HG02840 (cell line): ENCODE measurements around the gene LPIN3.

Source experiments
- ATAC-seq: cut with Tn5 transposase; IDR thresholded peaks from one replicate; pipeline ENCODE4 v1.9.1; 2021; ENCODE audit warnings: mild to moderate bottlenecking, moderate library complexity, moderate number of reproducible peaks; ENCODE audit not compliant: unreplicated experiment, low FRiP score

Gene LPIN3

DNA sequence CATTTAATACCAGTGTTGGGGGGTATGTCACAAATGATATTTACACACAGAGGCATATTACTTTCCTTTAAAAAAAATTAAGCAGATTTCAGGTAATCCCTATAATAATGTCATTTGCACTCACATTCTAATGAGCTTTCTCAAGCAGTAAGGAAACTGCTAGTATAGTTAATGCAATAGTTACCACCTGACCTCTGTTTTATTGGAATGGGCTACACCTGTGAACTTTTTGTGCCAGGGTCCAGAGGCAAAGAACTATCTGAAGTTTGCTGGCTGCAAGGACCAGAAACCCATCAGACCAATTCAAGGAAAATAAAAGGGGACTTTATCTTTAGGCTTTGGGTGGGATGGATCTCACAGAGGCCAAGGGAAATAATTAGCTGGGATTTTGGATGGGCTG, 20.2 kb upstream of the LPIN3 start:
- ATAC-seq: no peak

DNA sequence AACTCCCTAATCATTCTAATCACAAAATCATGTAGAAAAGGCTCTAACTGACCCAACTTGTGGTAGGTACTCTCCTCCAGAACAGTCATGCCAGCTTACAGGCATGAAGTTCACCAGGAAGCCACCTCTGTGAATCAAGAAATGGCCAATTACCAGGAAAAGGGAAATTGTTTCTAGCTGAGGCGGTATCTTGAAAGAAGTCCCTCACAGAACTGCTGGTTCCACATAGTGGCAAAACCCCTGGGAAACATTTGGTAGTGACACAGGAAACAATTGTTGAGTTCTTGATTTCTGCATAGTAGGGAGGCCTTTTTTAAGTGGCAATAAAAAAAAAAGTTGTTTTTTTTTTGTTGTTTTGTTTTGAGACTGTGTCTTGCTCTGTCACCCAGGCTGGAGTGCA, 19.6 kb upstream of the LPIN3 start:
- ATAC-seq: no peak

DNA sequence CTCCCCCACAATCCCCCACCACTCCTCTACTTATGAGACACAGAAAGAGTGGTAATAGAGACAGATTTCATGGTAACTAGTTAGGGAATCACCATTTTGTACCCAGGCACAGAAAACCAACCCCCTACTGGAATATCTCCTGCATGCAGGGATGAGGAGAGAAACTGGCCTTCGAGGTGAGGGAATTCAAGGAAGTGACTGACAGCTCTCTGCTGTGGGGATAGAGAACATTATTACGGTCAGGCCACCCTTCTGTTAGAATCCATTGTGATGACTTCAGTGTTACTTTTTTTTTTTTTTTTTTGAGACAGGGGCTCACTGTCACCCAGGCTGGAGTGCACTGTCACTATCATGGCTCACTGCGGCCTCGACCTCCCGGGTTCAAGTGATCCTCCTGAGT, 13.4 kb upstream of the LPIN3 start:
- ATAC-seq: no peak

DNA sequence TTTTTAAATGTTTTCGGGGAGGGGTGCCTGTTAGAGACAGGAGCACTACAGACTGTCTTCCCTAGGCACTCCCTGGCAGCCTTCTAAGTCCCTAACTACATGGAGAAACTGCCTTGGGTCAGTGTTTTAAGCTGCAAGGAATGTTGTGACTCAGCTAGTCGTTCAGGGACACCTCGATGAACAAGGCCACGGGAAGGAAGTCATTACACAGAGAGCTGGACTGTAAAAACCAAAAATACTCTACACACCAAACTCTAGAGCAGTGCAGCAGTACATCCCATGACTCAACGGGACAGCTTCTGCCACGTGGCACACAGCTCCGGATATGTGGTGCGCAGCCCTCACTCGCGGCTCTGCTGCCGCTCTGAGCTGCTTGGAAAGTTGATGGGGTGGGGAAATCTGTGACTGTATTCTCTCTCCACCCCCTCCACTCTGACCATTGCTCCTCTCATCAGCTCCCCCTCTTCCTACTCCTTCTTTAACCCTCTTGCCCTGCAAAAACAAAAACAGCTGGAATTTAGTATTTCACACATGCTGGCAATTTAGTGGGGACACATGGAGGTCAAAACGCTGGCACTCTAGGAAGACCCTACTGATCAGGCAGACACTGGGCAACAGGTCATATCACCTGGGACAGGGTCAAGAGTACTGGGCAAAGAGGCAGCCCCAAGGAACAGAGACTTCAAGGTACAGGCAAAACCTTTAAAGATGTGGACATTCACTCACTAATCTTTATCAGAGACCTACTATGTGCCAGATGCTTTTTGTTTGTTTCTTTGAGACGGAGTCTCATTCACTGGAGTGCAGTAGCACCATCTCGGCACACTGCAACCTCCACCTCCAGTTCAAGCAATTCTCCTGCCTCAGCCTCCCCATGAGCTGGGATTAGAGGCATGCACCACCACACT, 10.9 kb upstream of the LPIN3 start:
- ATAC-seq: peak; percentile 58

DNA sequence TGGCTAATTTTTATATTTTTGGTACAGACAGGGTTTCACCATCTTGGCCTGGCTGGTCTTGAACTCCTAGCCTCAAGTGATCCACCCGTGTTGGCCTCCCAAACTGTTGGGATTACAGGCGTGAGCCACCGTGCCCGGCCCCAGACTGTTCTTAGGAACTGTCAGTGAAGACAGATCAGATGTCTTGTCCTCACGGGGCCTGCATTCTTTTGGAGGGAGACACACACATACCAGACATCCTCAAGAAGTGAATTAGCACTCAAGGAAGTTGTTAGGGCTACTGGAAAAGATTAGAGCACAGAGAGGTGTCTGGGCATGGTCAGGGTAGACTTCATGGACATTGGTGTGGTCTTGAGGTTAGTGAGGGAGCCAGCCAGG, 10.3 kb upstream of the LPIN3 start:
- ATAC-seq: no peak

DNA sequence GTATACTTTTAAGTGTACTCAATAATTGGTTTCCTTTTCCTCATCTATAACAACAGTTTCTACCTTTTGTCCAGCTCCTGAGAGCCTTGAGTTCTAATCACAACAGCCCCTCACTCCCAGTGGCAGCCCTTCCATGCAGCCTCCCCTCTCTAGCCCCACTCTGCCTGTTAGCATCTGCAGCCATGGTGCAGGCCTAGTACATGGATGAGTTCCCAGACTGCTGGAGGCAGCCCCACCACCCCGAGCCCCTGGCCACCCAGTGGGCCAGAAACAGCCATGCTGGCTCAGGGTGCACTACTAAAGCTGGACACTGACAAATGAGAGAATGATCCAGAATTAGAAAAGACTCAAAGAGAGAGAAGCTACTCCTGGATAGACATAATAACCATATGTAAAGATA, 9.7 kb upstream of the LPIN3 start:
- ATAC-seq: no peak

DNA sequence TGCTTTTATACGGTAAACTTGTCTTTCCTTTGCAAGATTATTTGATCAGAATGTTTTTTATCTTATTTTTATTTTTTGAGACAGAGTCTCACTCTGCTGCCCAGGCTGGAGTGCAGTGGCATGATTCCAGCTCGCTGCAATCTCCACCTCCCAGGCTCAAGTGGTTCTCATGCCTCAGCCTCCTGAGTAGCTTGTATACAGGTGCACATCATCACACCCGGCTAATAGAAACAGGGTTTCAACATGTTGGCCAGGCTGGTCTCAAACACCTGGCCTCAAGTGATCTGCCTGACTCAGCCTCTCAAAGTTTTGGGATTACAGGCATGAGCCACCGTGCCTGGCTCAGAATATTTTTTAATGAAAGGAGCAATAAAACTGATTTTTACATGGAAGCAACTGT, 8.9 kb upstream of the LPIN3 start:
- ATAC-seq: no peak

DNA sequence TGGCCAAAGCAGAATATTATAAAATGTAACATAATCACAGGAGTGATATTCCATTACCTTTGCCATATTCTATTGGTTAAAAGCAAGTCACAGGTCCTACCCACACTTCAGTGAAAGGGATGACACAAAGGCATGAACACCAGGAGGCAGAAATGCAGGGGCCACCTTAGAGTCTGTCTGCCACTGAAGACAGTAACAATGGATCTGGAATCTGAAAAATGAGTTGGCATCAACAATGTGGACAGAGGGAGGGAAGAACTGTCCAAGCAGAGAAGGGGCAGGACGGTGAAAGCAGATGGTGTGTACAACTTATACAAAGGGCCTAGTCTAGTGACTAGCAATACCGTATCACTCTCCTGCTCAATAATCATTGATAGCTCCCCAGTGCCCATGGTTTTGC, 6.6 kb upstream of the LPIN3 start:
- ATAC-seq: no peak

DNA sequence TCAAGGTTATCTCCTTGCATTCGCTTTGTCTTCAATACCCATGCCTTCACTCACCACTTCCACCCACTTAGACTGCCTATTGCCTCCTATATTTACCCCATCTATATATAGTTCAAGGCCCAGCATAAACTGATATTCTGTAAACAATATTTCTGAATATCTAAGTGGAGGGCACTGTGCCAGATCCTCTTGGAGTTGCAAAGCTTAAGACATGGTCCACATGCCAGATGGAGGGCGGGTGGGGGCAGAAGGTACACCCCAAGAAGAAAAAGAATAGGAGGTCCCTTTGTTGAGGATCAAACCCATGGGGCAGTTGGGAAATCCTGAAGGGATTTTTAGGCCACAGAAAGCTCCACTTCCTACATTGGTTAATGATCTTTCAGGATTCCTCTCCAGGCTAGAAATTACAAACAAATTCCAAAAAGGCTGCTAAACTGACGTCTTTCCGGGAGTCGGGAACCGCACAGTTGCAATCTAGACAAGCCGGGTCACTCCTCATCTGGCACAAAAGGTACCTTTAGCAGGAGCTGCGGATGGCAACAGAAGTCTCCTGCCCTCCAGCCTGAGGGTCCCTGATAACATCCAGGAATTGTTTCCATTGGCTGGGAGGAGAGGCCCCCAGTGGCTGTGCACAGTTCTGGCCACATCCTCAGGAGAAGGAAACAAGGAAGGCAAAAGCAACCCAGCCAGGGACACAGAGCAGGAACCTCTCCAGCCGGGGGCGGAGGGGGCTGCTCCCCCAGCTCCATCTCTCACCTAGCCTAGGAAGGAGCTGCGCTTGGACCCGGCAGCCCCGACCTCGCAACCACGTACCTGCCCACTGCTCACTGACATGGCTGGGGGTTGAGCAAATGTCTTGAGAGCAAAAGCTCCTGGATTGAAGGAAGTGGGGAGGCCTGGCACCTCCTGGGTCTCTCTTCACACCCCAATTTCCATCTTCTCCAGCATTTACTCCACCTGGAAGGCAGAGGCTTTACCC, 5.9 kb upstream of the LPIN3 start:
- no peak for ATAC-seq

DNA sequence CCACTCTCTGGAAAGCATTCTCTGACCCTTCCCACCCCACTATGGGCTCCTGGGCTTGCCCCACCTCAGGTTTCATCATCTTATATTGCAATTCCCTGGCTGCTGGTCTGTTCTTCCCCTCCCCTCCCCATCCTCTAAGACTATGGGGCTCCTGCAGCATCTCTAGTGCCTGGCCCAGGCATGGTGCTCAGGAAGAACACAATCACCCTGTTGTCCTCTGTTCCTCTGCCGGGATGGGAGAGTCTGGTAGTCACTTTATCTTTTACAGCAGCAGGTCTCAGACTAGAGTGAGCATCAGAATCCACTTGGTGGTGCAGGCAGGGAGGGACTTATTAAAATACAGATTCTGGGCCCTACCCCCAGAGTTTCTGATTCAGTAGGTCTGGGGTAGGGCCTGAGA, 5.0 kb upstream of the LPIN3 start:
- no peak for ATAC-seq

DNA sequence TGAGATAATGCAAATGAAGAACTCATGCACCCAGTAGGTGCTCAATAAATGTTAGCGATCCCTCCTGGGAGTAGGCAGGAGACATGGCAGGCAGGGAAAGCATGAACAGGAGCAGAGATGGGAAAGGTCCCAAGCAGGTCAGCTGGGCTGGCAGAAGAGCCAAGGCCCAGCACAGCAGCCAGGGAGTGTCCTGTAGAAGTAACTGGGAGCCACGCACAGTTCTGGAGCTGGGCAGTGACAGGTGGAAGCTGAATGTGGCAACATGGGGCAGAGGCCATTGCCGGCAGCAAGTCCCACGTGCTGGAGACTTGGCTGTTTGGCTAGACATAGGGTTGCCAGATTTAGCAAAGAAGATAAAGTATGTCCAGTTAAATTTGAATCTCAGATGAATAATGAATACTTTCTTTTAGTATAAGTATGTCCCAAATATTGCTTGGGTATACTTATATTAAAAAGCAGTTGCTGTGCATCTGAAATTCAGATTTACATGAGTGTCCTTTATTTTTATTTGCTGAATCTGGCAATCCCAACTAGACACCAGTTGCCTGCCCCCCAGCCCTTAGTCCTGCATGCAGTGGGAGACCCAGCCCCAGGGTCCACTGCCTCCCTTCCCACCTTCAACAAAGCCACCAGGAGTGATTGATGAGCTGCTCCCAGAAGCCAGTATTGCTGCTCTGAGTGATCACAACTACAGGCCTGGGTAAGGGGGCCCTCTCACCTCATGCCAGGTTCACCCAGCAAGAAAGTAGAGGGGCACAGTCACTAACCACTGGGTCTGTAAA, 3.7 kb upstream of the LPIN3 start:
- no peak for ATAC-seq

DNA sequence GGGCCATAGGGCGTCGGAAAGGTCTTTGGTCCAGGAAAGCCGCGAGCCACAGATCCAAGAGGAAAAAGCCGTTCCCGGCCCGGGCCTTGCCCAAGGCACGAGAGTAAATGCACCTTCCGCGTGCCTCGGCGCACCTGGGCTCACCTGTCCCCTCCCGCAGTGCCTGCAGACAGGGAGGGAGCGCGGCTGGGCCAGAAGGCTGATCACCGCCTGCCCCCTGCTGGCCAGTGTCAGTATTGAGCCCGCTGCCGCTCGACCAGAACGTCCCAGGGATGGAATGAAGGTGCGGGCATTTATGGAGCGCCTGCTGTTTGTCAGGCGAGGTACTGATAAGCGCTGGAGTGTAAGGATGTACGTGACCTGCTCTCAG, 679 bp upstream of the LPIN3 start:
- no peak for ATAC-seq

DNA sequence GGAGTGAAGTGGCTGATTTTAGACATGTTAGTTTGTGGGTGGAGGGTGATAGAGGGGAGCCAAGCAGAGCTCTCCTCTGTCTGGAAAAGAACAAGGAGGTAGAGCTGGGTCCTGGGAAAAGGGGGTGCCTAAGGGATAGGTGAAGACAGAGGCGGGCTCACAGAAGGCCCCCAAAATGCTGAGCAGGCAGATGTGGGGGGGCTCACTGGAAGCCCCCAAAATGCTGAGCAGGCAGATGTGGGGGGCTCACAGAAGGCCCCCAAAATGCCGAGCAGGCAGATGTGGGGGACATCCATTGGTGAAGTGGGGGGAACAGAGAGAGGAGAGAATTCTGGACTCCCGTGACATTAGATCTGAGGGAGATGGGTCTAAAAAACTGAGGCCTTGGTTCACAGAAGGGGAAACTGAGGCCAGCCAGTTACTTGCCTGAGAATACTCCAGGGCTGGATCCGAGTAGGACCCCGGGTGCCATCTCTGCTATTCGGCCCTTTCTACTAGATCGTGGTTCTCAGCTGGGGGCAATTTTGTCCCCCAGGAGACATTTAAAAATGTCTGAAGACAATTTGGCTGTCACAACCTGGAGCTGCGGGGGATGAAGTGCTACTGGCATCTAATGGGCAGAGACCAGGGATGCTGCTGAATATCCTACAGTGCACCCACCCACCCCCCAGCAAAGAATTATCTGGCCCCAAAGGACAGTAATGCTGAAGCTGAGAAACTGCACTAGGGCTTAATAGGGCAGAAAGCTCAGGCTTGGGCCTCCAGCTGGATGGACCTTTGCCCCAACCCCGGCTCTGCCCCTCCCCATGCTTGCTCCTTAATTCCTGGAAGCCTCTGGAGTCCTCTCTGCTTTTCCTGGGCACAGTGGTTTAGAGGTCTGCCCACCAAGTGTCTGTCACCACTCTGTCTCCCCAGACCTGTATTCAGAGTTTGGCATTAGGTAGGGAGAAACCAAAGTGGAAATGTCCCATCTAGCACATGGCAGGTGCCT, 2.1 kb downstream of the LPIN3 start:
- ATAC-seq: no peak

DNA sequence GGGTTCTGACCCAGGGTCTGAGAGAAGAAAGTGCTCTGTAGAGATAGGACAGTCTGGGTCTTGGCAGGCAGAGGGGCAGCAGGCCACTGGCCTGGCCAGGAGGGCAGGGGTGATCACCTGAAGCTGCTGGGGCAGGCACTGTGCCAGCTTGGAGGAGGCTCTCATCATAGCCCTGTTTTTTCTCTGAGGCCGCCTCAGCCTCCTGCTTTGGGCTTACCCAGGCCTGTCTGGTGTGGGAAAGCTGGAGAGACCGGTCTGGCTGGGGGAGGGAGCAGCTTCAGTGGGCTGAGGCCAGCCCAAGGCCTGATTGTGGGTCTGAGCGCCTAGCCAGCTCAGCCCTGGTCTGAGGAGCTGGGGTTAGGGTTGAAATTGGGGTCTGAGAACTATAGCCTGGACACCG, 3.9 kb downstream of the LPIN3 start:
- no peak for ATAC-seq

DNA sequence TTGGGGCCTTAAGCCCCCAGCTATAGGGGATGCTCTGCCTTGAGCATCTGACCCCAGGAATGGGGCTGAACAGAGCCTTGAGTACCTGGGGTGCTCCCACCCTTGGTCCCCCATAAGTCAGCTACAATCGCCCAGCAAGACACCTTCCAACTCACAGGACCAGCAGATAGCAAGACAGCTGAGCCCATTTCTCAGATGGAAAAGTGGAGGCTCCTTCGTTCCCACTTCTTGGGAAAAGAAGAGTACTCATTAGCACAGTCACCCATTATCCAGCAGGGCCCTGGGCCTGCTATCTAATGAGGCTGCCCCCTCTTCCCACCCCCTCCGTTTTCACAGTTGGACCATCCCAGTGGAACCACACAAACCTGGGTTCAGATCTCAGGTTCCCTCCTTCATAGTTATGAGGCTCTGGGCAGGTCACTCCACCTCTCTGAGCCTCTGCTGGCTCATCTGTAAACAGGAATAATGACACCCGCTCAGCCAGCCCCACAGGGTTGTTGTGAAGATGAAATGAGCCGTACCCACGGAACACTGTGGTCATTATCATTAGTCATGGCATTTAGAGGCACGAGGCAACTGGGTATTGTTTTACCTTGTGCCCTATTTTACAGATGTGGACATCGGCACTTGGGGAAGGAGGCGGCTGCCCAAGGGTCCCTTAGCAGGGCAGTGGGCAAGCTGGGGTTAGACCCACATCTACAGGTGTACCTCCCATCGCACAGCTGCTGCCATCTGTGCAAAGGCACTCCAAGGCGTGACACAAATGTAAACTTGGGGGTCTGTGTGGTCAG, 4.5 kb downstream of the LPIN3 start:
- no peak for ATAC-seq

DNA sequence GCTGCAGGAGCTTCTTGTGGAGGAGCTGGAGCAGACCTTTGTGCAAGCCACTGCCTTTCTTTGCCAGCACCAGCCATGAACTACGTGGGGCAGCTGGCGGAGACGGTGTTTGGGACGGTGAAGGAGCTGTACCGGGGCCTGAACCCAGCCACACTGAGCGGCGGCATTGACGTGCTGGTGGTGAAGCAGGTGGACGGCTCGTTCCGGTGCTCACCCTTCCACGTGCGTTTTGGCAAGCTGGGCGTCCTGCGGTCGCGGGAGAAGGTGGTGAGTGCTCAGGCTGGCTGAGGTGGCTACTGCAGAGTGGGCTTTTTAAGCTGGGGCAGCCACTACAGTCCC, 5.1 kb downstream of the LPIN3 start:
- no peak for ATAC-seq

DNA sequence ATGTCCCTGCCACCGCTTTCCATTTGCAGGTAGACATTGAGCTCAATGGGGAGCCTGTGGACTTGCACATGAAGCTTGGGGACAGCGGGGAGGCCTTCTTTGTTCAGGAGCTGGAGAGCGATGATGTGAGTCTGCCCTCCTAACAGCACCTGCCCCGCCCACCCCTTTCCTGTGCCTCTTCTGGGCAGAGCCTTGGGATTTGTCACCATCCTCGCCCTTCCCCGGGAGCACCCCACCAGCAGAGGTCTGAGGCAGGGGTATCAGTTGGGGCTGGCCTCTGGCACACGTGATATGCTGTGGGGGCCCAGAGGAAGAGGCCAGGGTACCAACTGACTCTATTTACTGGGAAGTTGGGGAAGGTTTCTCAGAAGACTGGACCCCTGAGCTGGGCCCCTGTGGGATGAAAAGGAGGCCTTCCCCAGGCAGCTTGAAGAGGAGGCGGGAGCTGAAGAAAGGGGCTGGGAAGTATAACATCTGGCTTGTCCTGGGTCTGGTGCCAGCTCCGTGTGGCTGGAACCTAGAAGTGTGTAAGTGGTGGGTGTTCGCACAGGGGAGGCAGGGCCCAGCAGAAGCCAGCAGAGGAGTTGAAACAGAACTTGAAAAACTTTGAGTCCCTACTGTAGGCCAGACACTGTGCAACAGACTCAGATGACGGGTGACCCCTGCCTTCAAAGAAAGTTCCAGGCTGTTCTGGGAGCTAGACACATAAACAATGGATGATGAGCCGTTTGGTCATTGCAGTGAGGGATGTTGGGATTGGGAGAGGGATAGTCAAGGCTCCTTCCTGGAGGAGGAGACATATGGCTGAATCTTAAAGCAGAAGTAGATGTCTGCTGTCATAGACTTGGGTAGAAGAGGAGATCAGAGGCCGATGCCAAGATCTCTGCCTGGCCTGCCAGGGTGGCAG, 7.2 kb downstream of the LPIN3 start:
- no peak for ATAC-seq
